GM18907 (cell line): Measurements from ENCODE around the gene DBH.

Source experiments
- ATAC-seq: cut with Tn5 transposase; IDR thresholded peaks from one replicate; pipeline ENCODE4 v1.9.1; 2021; ENCODE audit warnings: mild to moderate bottlenecking, moderate library complexity; ENCODE audit not compliant: unreplicated experiment

Gene DBH

GRCh38 chr9:133693703-133694529 is 57.8 kb downstream of the DBH start:
- no peak for ATAC-seq

- ATAC-seq: no peak
Measured at GRCh38 chr9:133694686-133695085, 58.5 kb downstream of the DBH start.

DNA sequence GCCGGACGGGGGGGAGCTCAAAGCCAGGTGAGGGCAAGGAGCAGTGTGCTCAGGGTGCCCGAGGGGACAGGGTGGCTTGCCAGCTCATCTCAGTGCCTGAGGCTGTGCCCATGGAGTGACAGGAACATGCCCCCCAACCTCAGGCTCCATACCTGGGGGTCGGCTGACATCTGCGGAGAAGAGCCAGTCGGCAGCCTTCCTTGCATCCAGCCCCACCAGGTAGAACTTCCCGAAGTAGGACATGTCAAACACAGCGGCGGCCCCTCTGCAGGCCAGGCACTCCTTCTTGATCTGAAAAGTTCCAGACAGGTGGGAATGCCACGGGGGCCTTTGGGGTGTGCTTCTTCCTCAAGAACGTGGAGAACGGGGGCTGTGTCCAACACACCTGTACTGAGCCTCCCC is 59.9 kb downstream of the DBH start:
- no peak for ATAC-seq

GRCh38 chr9:133699546-133699945 is 63.4 kb downstream of the DBH start:
- ATAC-seq: no peak

GRCh38 chr9:133700819-133701320 is 64.7 kb downstream of the DBH start:
- no peak for ATAC-seq

- no peak for ATAC-seq
Measured at GRCh38 chr9:133701321-133701980, 65.3 kb downstream of the DBH start.

- ATAC-seq: no peak
Measured at GRCh38 chr9:133701981-133702797, 66.0 kb downstream of the DBH start.

DNA sequence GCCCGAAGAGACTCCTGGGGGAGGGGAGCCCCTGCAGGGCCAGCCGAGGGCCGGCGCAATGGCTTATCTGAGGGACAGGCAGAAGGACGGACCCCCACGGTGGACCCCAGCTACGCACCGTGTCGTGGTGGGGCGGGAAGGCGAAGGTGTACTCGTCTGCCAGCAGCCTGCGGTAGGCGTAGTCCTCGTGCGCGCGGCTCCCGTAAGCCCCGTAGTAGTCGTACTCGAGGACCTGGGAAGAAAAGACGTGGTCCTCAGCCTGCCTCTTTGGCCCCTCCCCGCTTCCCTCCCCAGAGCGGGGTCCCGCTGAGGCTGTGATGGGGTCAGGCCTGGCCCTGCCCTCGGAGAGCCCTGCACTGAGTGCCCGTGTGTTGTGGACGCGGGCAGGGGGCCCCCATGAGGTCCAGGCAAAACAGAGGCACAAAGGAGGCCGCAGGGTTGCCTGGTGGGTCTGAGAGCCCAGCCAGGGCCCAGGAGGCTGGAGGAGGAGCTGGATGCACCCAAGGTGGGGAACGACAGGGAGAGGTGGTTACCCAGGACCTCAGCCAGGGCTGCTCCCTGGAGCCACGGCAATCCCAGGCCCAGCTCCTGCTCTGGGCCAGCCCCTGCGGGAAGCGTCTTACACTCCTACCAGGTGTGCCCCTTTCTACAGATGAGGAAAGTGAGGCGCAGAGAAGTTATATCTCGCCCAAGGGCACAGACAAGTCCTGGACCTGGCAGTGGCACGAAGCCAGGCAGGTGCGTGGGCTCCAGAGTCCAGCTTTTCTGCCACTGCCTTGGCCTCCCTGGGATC is 66.8 kb downstream of the DBH start:
- ATAC-seq: no peak

DNA sequence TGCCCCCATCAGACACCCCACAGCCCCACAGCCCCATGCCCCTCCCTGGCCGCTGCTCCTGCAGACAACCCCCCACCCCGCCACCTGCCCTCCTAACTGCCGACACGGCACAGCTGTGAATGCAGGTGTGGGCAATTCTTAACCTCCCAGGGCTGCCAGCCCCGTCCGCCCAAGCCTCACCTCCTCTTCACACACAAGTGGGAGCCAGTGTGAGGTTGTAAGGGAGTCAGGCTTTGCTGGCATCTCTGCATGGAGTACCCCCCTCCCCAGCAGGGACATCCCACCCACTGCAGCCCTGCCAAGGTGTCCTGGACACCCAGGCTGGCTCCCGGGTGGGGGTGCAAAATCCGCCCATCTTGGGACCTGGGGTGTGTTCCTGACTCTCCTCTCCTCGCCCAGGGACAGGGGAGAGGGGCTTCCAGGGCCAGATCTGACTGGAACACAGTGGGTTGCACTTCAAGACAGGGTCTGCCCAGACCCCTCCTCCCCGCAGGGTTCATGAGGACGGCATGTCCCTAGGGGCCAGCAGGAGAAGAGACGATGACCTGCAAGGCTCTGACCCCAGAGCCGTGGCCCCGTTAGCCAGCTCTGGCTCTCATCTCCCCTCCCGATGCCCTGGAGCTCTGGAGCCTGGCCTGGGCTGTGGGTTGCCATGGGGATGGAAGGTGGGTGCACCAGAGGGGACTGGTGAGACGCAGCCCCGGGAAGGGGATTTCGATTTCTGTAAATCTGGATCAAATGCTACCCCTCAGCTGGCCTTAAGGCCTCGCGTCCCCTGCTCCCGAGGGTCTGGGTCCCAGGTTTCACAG is 67.6 kb downstream of the DBH start:
- no peak for ATAC-seq

GRCh38 chr9:133704711-133705181 is 68.6 kb downstream of the DBH start:
- ATAC-seq: no peak

DNA sequence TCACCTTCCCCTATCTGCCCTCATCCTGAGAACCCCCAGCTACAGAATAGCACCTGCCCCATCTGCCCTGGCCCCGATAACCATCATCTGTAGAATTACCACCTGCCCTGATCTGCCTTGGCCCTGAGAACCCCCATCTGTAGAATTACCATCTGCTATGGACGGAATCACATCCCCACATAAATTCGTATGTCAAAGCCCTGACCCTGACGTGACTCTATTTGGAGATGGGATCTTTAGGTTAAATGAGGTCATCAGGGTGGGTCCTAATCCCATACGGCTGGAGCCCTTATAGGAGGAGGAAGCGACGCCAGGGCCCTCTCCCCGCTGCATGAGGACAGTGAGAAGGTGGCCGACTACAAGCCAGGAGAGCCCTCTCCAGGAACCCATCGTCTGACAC is 69.4 kb downstream of the DBH start:
- ATAC-seq: no peak

DNA sequence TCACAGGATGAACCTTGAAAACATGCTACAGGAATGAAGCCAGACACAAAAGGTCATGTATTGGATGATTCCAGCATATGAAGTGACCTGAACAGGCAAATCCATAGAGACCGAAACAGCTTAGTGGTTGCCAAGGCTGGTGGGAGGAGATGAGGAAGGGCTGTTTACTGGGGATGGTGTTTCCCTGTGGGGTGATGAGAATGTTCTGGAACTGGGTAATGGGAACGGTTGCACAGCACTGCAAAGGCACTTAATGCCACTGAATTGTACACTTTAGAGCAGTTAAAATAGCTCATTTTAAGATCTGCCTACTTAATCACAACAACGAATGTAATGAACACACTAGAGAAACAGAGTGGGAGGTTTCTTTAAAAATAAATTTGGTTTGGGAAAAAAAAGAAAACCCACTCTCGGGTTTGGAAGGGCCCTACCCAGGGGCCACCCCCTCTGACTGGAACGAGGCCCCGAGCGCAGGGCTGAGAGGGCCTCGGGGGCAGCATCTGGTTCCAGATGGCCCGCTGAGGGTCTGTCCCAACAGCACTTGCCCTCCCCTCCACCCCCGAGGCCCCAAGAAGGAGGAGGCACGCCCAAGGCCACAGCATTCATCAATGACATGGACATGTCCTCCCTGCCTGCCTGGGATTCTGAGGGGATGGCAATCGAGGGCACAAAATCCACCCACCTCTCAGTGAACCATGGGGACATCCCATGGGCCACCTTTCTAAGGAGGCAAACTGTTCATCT is 70.3 kb downstream of the DBH start:
- no peak for ATAC-seq

- ATAC-seq: no peak
Measured at GRCh38 chr9:133707065-133707762, 71.1 kb downstream of the DBH start.

- ATAC-seq: no peak
Measured at GRCh38 chr9:133707763-133708245, 71.6 kb downstream of the DBH start.

DNA sequence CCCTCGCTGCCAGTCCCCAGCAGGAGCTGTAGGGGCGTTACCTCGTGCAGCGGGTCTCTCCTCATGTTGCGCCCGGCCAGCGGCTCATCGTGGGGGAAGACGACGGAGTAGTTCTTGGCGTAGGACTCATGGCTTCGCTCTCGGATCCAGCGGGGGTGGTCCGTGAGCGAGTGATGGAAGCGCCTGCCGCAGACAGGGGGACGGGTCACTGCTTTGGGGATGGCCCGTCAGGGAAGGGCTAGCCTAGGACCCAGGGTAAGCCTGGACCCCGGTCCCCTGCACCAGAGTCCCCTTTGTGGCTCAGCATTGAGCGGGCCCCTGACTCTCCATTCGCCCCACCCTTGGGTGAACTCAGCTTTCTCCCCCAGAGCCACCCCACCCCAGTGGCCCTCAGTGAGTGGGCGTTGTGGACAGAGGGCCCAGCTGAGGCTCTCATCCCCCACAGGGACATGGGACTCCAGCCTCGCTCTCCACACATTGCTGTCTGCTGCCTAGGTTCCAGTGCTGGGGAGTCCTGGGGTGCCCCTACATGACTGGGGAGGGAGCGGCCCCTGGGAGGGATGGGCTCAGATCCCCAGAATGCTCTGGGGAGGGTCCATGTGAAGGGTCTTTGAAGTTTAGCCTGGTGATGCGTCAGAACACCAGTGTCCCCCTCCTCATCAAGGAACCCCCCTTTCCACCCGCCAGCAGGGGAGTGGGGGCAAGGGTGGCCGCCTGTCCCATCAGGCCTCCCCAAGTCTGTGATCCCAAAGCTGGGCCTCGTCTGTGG is 72.3 kb downstream of the DBH start:
- ATAC-seq: no peak
